K562 (cell line): ENCODE results near the gene CYBRD1. TPM values are rescaled to one million over a fixed set of nuclear protein-coding genes. Genes with fewer than 3 reads are reported as not detected.

Source experiments
- ARID3A ChIP-seq: IDR thresholded peaks from 2 replicates; pipeline ENCODE4 v1.6.1; 2012; ENCODE audit warnings: low read depth, low read length, improper control_type of control experiment, borderline replicate concordance
- ATF7 ChIP-seq: fragments of 450-650 bp; IDR thresholded peaks from 2 replicates; pipeline ENCODE4 v1.7.1; 2014; ENCODE audit warnings: mild to moderate bottlenecking, moderate library complexity
- BCL6 ChIP-seq: fragments of 250-450 bp; sonication (Bioruptor Pico); IDR thresholded peaks from 2 replicates; pipeline ENCODE4 v1.4.0; 2020
- CHAMP1 ChIP-seq: fragments of 450-650 bp; IDR thresholded peaks from 2 replicates; pipeline ENCODE4 v1.6.1; 2016; ENCODE audit warnings: mild to moderate bottlenecking
- DPF2 ChIP-seq: fragments of 450-650 bp; IDR thresholded peaks from 2 replicates; pipeline ENCODE4 v1.6.1; 2016
- ELF1 ChIP-seq: fragments of 200-800 bp; sonication (Bioruptor generic); IDR thresholded peaks from 2 replicates; pipeline ENCODE4 v1.6.1; 2016; ENCODE audit warnings: missing genetic modification characterization, missing compliant biosample characterization
- EP400 ChIP-seq: fragments of 450-650 bp; IDR thresholded peaks from 2 replicates; pipeline ENCODE4 v1.6.1; 2017; ENCODE audit warnings: antibody characterized with exemption, mild to moderate bottlenecking, moderate library complexity
- GTF2A2 ChIP-seq: IDR thresholded peaks from 2 replicates; pipeline ENCODE4 v1.6.1; 2016; ENCODE audit warnings: mild to moderate bottlenecking, missing genetic modification characterization, missing compliant biosample characterization
- JUND ChIP-seq, 2 experiments: IDR thresholded peaks; 2 replicates in 1 of 2; 3 replicates in 1 of 2; pipeline ENCODE4 v1.6.1; 2011; ENCODE audit warnings: borderline replicate concordance in 2 of 2, low read depth in 2 of 2, low read length in 2 of 2, improper control_type of control experiment in 1 of 2, missing biosample characterization in 1 of 2, missing genetic modification characterization in 1 of 2, missing genetic modification reagents in 1 of 2
- KLF1 ChIP-seq: fragments of 450-650 bp; IDR thresholded peaks from 2 replicates; pipeline ENCODE4 v1.6.1; 2016; ENCODE audit warnings: missing genetic modification characterization, missing compliant biosample characterization
- POLR2B ChIP-seq: fragments of 450-650 bp; IDR thresholded peaks from 2 replicates; pipeline ENCODE4 v1.6.1; 2018; ENCODE audit warnings: low read depth; ENCODE audit not compliant: partially characterized antibody
- RCOR1 ChIP-seq, 2 experiments: IDR thresholded peaks; 2 replicates each; pipeline ENCODE4 v1.6.1; 2012; ENCODE audit warnings: low read depth in 2 of 2, low read length in 2 of 2, borderline replicate concordance in 1 of 2, improper control_type of control experiment in 1 of 2
- RREB1 ChIP-seq: fragments of 250-450 bp; sonication (Bioruptor Pico); IDR thresholded peaks from 2 replicates; pipeline ENCODE4 v1.4.0; 2020
- SMARCC2 ChIP-seq: fragments of 450-650 bp; IDR thresholded peaks from 2 replicates; pipeline ENCODE4 v1.6.1; 2017; ENCODE audit warnings: antibody characterized with exemption, moderate library complexity, mild to moderate bottlenecking, low read depth
- SREBF1 ChIP-seq: fragments of 150-350 bp; IDR thresholded peaks from 2 replicates; pipeline ENCODE4 v1.6.1; 2014; ENCODE audit warnings: antibody characterized with exemption, low read depth, low read length, borderline replicate concordance
- TAF1 ChIP-seq: IDR thresholded peaks from 2 replicates; pipeline ENCODE4 v1.6.1; 2011; ENCODE audit warnings: mild to moderate bottlenecking, low read length, moderate library complexity; ENCODE audit not compliant: insufficient read depth, control insufficient read depth, severe bottlenecking; ENCODE audit errors: extremely low read depth
- ZKSCAN3 ChIP-seq: fragments of 250-450 bp; sonication (Bioruptor Pico); IDR thresholded peaks from 2 replicates; pipeline ENCODE4 v1.4.0; 2020
- ZNF239 ChIP-seq: fragments of 250-450 bp; sonication (Bioruptor Pico); IDR thresholded peaks from 2 replicates; pipeline ENCODE4 v1.4.0; 2020; ENCODE audit warnings: mild to moderate bottlenecking
- ZNF707 ChIP-seq: fragments of 250-450 bp; sonication (Bioruptor Pico); conservative IDR thresholded peaks from 2 replicates; pipeline ENCODE4 v1.8.0; 2022; ENCODE audit warnings: inconsistent platforms, mild to moderate bottlenecking, moderate library complexity
- ZNF717 ChIP-seq: fragments of 250-450 bp; sonication (Bioruptor Pico); IDR thresholded peaks from 2 replicates; pipeline ENCODE4 v1.5.0; 2021
- ZNF75A ChIP-seq: fragments of 450-650 bp; formaldehyde crosslinking; IDR thresholded peaks from 2 replicates; pipeline ENCODE4 v1.4.0; 2020; ENCODE audit warnings: mild to moderate bottlenecking
- polyA plus RNA-seq, 8 experiments: library from polyadenylated mRNA; depleted of rRNA in 4 of 8; stranded (reverse) in 5 of 8; unstranded in 3 of 8; fragments of >200 nt; fragmentation: Nextera tagmentation in 2 of 8; fragmentation: Illumina TruSeq in 1 of 8; extraction: Ambion mirVana in 2 of 8; extraction: Trizol in 1 of 8; gene quantifications; 2 replicates each; pipeline versions ENCODE4 v1.2.1 to v1.2.3, GENCODE V29; 2011 to 2014; ENCODE audit warnings: inconsistent platforms in 1 of 8, missing spikeins in 1 of 8
- total RNA-seq, 7 experiments: library from RNA; depleted of rRNA in 6 of 7; stranded (reverse); fragments of >200 nt in 6 of 7; fragmentation: Illumina TruSeq in 2 of 7; extraction: Trizol in 2 of 7; gene quantifications; 2 replicates each; pipeline versions ENCODE4 v1.2.1 to v1.2.3, GENCODE V29; 2011 to 2021; ENCODE audit warnings: low replicate concordance in 1 of 7

Gene CYBRD1
- total and polyA plus RNA-seq, 9 of the 15 experiments (the other 6 are each of a cell fraction or from before 2014, with no cell fraction given), result 9.6 to 22.4 (median 15.6) TPM

DNA sequence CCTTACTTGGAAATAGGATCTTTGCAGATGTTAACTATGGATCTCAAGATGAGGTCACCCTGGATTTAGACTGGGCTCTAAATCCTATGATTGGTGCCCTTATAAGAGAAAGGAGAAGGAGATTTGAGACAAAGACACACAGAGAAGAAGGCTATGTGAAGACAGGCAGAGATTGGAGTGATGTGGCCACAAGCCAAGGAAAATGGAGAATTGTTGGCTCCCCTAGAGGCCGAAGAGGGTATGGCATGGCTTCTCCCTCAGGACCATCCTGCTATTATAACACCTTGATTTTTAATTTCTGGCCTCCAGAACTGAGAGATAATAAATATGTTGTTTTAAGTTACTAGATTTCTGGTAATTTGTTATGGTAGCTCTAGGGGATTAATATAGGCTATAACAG, 7.6 kb downstream of the CYBRD1 start (continued):
- peak; percentile 93 for TF ChIP-seq CHAMP1
- peak in 1 of 2 experiments; percentile 86; a peak in 3 of 4 replicates for TF ChIP-seq RCOR1 (IDR thresholded peaks at IDR 0.05; ENCODE audit: borderline replicate concordance in 1 of 2, low read depth in 2 of 2, low read length in 2 of 2)
- no peak for TF ChIP-seq TAF1
- no peak for TF ChIP-seq BCL6 (CRISPR knock-in tag)
- TF ChIP-seq ZNF707 (CRISPR knock-in tag), result no peak
- TF ChIP-seq ZNF239 (CRISPR knock-in tag), result no peak
- no peak for TF ChIP-seq DPF2
- TF ChIP-seq SMARCC2, result no peak
- no peak for TF ChIP-seq ELF1 (tag)
- TF ChIP-seq POLR2B, result no peak
- no peak for TF ChIP-seq RREB1 (CRISPR knock-in tag)
- TF ChIP-seq KLF1 (tag), result no peak
- TF ChIP-seq ZKSCAN3 (CRISPR knock-in tag), result no peak
- no peak for TF ChIP-seq ARID3A
- no peak for TF ChIP-seq SREBF1
- no peak for TF ChIP-seq EP400
- no peak for TF ChIP-seq JUND (IDR thresholded peaks at IDR 0.05; ENCODE audit: borderline replicate concordance, low read depth, low read length)
- peak; percentile 43; the same call in 1 of the 3 replicates for TF ChIP-seq JUND (tag; IDR thresholded peaks at IDR 0.05; ENCODE audit: borderline replicate concordance, low read depth, low read length)
- TF ChIP-seq ATF7, result no peak
- no peak for TF ChIP-seq ZNF717 (CRISPR knock-in tag)
- TF ChIP-seq GTF2A2 (tag), result no peak
- no peak for TF ChIP-seq ZNF75A (CRISPR knock-in tag)
